Choroid plexus epithelial cell (primary cell): ENCODE measurements around the gene FZD8.

Source experiments
- DNase-seq: peaks from one replicate; pipeline ENCODE4 v3.0.0-alpha.2; 2010; ENCODE audit warnings: low read depth
- H3K4me3 ChIP-seq: 2 replicates; pipeline ENCODE4 v1.5.1; 2011; ENCODE audit warnings: low read depth, mild to moderate bottlenecking, control low read depth, low read length, moderate library complexity
- TF ChIP-seq, protein P1 (sequence below): conservative IDR thresholded peaks from 2 replicates; pipeline ENCODE4 v1.5.1; 2011; ENCODE audit warnings: low read depth, mild to moderate bottlenecking, control low read depth, inconsistent platforms, low read length, moderate library complexity

The FZD8 gene

GRCh38 chr10:35594115-35595079, 47.7 kb downstream of the FZD8 start:
- no peak overlapping the region for H3K4me3 ChIP-seq
- TF ChIP-seq, protein P1, sequence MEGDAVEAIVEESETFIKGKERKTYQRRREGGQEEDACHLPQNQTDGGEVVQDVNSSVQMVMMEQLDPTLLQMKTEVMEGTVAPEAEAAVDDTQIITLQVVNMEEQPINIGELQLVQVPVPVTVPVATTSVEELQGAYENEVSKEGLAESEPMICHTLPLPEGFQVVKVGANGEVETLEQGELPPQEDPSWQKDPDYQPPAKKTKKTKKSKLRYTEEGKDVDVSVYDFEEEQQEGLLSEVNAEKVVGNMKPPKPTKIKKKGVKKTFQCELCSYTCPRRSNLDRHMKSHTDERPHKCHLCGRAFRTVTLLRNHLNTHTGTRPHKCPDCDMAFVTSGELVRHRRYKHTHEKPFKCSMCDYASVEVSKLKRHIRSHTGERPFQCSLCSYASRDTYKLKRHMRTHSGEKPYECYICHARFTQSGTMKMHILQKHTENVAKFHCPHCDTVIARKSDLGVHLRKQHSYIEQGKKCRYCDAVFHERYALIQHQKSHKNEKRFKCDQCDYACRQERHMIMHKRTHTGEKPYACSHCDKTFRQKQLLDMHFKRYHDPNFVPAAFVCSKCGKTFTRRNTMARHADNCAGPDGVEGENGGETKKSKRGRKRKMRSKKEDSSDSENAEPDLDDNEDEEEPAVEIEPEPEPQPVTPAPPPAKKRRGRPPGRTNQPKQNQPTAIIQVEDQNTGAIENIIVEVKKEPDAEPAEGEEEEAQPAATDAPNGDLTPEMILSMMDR, result no peak
- no peak for DNase-seq

GRCh38 chr10:35592441-35592840, 49.7 kb downstream of the FZD8 start:
- TF ChIP-seq, protein P1, result no peak
- no peak for DNase-seq
- H3K4me3 ChIP-seq, result no peak overlapping the region

- no peak for DNase-seq
- TF ChIP-seq, protein P1, result no peak
- H3K4me3 ChIP-seq, result no peak overlapping the region
Observed at GRCh38 chr10:35588836-35589235, 53.3 kb downstream of the FZD8 start.
